Measurements from ENCODE around the gene CCDC83.

Gene CCDC83

DNA sequence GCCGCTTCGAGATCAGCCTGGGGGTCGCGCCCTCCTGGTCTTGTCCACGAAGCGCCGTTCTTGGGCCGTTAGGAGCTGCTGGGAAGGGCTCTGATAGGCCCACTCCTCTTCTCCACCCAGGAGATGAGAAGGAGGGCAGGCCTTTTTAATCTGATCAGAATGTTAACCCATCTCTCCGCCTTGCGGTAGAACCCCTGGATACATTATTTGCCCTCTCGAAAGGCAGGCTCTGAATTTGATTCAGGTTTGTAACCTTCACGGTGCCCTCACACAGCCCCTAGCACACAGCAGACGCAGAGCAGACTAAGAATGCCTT is at the start of gene CCDC83:
TSS of gene CCDC83 (plus strand) at position 43 of the 316 bp plus-strand sequence. CDS start 9,741 bp downstream, outside the sequence.
- no peak for DNase-seq

DNA sequence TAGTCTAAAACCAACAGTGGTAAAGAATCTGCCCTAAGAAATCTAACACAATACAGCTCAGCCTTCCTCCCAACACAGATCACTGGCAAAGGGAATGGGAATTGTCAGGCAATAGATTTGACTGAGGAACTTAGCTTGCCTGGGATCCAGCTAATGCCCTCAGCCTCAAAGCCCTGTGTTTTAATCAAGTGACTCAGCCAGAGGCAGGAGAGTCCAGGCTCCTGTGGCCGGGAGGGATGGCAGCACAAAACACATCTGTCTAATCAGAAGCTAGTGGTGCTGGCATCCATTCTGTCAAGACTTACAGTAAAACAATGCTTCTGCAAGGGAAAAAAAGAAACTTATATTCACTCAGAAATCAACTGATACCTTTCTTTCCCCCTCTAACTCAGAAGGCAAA is 49.8 kb upstream of the CCDC83 start:
- no peak for DNase-seq

GRCh38 chr11:85806016-85806415 is 49.2 kb upstream of the CCDC83 start:
- DNase-seq: no peak

DNA sequence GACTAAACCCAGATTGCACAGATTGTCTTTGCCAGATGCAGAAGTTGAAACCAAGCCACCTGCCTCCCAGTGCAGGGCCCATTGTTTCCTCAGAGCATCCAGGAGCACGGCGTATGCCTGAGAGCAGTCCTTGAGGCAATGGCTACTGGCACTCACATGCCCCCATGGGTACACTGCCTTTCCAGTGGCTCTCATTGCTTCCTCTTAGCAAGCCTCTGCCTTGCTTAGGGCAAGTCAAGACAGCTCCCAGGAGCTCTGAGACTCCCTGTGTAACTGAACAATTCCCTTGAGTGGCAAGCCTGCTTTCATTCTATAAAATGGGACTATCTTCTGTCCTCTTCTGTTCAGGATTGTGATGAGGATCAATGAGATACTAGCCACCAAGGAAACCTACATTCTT is 48.3 kb upstream of the CCDC83 start:
- no peak for DNase-seq

DNA sequence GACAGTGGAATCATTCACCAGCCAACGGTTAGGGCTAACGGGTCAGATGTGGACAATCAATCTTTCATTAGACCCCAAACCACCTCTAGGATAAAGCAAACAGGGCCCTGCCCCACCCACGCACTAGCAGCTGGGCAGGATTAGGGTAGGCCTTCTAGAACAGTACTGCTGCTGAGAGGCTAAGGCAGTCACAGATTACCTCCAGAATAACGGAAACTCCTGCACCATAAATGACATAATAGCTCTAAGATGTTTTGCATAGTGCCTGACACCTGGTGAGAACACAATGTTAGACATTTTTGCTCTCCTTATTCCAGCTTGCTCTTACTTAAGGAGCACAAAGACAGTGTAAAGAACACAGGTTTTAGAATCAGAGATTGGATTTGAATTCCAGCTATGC is 46.0 kb upstream of the CCDC83 start:
- DNase-seq: peak; percentile 34

DNA sequence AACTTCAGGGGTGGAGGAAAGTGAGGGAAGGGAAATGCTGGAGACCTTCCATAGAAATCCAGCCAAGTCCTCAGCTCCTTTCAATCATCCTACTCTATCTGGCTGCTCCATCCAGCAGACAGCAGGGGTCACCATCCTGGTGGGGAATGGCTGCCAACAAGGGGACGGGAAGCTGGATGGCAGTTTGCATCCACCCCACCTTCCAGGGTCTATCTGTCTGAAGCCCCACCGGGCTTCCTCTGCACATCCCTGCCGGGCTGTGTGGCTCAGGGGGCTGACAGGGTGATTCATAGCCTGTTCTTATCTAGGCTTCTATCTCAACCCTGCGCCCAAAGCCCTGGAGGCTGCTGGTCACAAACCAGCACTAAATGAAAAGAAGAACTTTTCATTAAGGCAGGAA is 45.3 kb upstream of the CCDC83 start:
- no peak for DNase-seq

DNA sequence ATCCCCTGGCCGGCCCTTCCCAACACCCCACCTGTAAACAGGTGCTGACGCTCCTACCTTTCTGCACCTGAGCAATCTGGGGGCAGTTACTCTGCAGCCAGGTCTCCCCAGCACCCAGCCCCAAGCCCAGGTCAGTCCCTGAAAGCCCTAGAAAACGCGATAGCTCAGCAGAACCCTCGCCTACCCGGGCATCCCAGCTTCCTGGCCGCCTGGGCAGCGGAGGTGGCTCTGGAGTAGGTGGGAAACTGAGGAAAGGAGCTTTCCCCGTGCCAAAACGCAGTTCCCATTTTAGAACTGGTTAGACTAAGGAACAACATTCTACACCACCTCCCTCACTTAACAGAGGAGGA is 44.7 kb upstream of the CCDC83 start:
- no peak for DNase-seq

GRCh38 chr11:85810871-85811611 is 44.1 kb upstream of the CCDC83 start, which contains the start of gene SYTL2:
Gene SYTL2, minus strand, starts transcription at chr11:85811141. Its CDS starts 53,416 bp downstream, at chr11:85757725.
- DNase-seq: peak; percentile 80

GRCh38 chr11:85811624-85812023 is 43.6 kb upstream of the CCDC83 start:
- DNase-seq: no peak

- no peak for DNase-seq
These were observed 41.5 kb upstream of the CCDC83 start for GRCh38 chr11:85813721-85814120.

GRCh38 chr11:85815186-85815931 is 39.8 kb upstream of the CCDC83 start:
- no peak for DNase-seq

DNA sequence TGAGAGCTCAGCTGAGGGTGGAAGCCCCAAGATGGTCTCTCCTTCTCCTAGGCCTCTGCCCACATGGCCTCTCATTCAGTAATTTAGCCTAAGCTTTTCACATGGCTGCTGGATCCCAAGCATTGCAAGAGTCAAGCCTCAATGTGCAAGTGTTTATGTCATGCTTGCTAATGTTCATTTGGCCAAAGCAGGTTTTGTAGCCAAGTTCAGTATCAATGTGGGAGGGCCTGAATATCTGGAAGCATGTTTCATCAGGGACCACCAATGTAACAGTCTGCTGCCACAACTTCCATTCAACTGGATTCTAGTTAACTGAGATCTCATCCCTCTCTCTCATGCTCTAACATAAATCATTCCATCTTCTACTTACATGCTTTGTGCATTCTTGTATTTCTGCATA is 35.7 kb upstream of the CCDC83 start:
- DNase-seq: no peak

DNA sequence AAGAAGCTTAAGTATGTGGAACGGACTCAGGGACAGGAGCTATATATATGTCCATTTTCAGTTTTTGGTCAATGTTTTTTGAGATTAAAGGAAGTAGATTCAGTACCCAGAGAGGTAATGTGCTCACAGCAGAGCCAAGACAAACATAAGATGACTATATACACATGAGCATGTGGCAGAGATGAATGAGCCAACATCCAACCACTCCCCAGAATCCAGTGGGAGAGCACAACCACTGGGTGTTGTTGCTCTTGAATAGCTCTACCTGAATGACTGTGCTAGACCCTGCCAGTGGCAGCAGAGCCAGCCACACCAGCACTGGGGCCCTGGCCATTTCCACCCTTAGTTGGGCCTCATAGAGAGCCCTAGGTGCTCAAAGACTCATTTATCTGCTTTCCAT is 33.5 kb upstream of the CCDC83 start:
- no peak for DNase-seq

- no peak for DNase-seq
These were observed 32.4 kb upstream of the CCDC83 start for GRCh38 chr11:85822814-85823213.

DNA sequence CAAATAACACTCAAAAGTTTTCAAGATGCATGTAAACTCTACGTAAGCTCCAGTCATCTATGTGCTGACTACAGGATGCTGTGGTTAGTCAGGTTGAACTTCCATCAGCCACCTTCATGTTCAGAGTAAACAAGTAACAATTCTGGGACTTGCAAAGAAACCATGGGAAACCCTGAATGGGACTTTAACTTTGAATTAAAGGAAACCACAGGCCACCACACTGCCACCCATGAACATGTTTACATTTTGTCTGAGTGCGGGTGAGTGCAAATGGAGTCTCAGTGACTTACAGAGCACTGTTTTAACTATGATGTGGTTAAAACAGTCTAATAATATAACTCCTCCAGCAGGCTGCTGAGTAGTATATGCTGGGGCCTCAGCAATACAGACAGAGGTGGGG is 31.4 kb upstream of the CCDC83 start:
- DNase-seq: peak; percentile 86

- DNase-seq: no peak
These were observed 29.6 kb upstream of the CCDC83 start for GRCh38 chr11:85825616-85826015.

DNA sequence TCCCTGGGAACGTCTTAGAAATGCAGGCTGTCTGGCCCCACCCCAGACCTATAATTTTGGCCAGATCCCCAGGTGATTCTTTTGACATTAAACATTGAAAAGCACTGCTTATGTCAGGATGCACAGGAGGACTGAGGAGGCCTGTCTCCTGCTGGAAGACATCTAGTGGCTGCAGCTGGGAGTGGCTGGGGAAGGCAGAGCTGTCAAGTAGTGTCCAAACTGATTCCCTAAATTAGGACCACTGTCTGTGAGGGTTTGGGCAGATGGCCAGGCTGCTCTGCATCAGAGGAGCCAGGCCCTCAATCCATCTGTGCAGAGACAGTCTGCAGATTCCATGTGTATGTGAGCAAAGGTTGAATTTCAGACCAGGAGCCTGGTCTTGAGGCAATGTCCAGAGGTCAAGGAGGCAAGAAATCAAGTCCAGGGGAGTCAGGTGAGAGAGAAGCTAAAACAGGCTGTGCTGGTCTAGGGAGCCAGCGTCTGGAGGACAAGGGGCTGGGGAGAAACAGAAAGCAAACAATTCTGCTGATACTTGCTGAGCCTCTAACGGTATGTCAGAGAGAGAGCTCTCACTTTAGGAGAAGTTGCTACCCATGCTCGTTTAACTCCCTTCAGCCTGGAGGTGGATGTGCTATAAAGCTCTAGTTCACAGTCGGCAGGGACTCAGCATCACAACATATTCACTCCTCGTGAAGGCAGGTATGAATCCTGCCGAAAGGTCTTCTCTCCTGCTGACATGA is 28.9 kb upstream of the CCDC83 start:
- DNase-seq: no peak

- peak; percentile 74 for DNase-seq
These were observed 27.2 kb upstream of the CCDC83 start for GRCh38 chr11:85827748-85828639.

- DNase-seq: no peak
These were observed 26.6 kb upstream of the CCDC83 start for GRCh38 chr11:85828640-85828978.

- no peak for DNase-seq
These were observed 26.0 kb upstream of the CCDC83 start for GRCh38 chr11:85829172-85829571.

- no peak for DNase-seq
These were observed 24.1 kb upstream of the CCDC83 start for GRCh38 chr11:85831050-85831449.

GRCh38 chr11:85835263-85835662 is 19.9 kb upstream of the CCDC83 start:
- no peak for DNase-seq

DNA sequence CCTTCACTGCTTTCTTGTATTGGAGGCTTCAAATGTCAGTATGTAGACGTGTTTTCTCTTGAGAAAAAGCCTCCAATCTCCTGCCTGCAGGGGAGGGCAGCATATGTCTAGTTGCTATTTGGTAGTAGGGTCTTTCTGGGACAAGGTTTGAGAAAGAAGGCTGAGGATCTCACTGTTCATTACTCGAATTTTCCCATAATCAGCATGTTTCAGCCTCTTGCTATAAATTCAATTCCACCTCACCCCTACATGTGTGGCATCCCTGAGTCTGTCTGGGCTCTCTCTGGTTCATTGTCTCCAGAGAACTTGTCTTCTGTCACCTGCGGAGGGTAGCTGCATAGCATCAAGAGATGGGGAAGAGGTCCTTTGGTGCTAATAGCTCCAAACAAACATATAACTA is 19.5 kb upstream of the CCDC83 start:
- DNase-seq: no peak
